ENCODE data around the gene AGFG2. TPM values are rescaled to one million over a fixed set of nuclear protein-coding genes. Genes with fewer than 3 reads are reported as not detected.

Gene AGFG2
- total RNA-seq, 1 donor, result 9.4 TPM

GRCh38 chr7:100606313-100606712 is 67.3 kb downstream of the AGFG2 start:
- Histone ChIP-seq H3K36me3 (ENCODE audit: insufficient read depth, low read length) (peaks cover 27% of the 10 kb centered on the region), H3K4me1 (ENCODE audit: insufficient read depth, low read length) (peaks cover 23% of the 10 kb centered on the region), H3K4me3 (ENCODE audit: insufficient read depth, low read length) (no peak overlapping the region), H4K20me1 (ENCODE audit: insufficient read depth, low read length) (peaks cover 5% of the 10 kb centered on the region), H3K27ac (ENCODE audit: low read depth, low read length) (no peak overlapping the region), H3K9me3 (ENCODE audit: low read depth, low read length) (no peaks in the 10 kb centered on the region), H2AFZ (ENCODE audit: low read length) (no peak overlapping the region), H3K27me3 (ENCODE audit: insufficient read depth, low read length) (no peaks in the 10 kb centered on the region), H3K4me2 (ENCODE audit: insufficient read depth, low read length) (no peak overlapping the region), H3K79me2 (ENCODE audit: insufficient read depth, low read length) (peaks cover 11% of the 10 kb centered on the region)
- DNase-seq (ENCODE audit: insufficient read length, low spot score, missing footprints), result peak; percentile 66
- no peak for TF ChIP-seq CTCF (IDR thresholded peaks at IDR 0.05; ENCODE audit: extremely low read depth, low read depth, low read length)

- Histone ChIP-seq H3K4me1 (ENCODE audit: insufficient read depth, low read length) (peaks cover 16% of the 10 kb centered on the region), H3K4me3 (ENCODE audit: insufficient read depth, low read length) (no peak overlapping the region), H3K9me3 (ENCODE audit: low read depth, low read length) (no peaks in the 10 kb centered on the region), H3K79me2 (ENCODE audit: insufficient read depth, low read length) (peaks cover 11% of the 10 kb centered on the region), H2AFZ (ENCODE audit: low read length) (no peak overlapping the region), H3K4me2 (ENCODE audit: insufficient read depth, low read length) (no peak overlapping the region), H3K27me3 (ENCODE audit: insufficient read depth, low read length) (no peaks in the 10 kb centered on the region), H3K36me3 (ENCODE audit: insufficient read depth, low read length) (peaks cover 27% of the 10 kb centered on the region), H4K20me1 (ENCODE audit: insufficient read depth, low read length) (peaks cover 5% of the 10 kb centered on the region), H3K27ac (ENCODE audit: low read depth, low read length) (no peak overlapping the region)
- DNase-seq (ENCODE audit: insufficient read length, low spot score, missing footprints), result peak; percentile 90
- no peak for TF ChIP-seq CTCF (IDR thresholded peaks at IDR 0.05; ENCODE audit: extremely low read depth, low read depth, low read length)
These were observed 68.1 kb downstream of the AGFG2 start for GRCh38 chr7:100607111-100607510.

- Histone ChIP-seq H3K27me3 (ENCODE audit: insufficient read depth, low read length) (no peaks in the 10 kb centered on the region), H3K4me1 (ENCODE audit: insufficient read depth, low read length) (peaks cover 6% of the 10 kb centered on the region), H3K36me3 (ENCODE audit: insufficient read depth, low read length) (peaks cover 27% of the 10 kb centered on the region), H3K79me2 (ENCODE audit: insufficient read depth, low read length) (no peaks in the 10 kb centered on the region), H3K9me3 (ENCODE audit: low read depth, low read length) (no peaks in the 10 kb centered on the region), H3K4me3 (ENCODE audit: insufficient read depth, low read length) (no peak overlapping the region), H4K20me1 (ENCODE audit: insufficient read depth, low read length) (peaks cover 5% of the 10 kb centered on the region), H3K4me2 (ENCODE audit: insufficient read depth, low read length) (no peak overlapping the region), H2AFZ (ENCODE audit: low read length) (no peak overlapping the region), H3K27ac (ENCODE audit: low read depth, low read length) (no peak overlapping the region)
- peak; percentile 58 for DNase-seq (ENCODE audit: insufficient read length, low spot score, missing footprints)
- no peak for TF ChIP-seq CTCF (IDR thresholded peaks at IDR 0.05; ENCODE audit: extremely low read depth, low read depth, low read length)
These were observed 71.0 kb downstream of the AGFG2 start for GRCh38 chr7:100609958-100610357.

GRCh38 chr7:100611983-100612729 is 73.2 kb downstream of the AGFG2 start, which contains the start of gene MOSPD3:
Gene MOSPD3 (plus strand): TSS chr7:100612540. CDS start chr7:100612792, 252 bp downstream.
- Histone ChIP-seq H3K79me2 (ENCODE audit: insufficient read depth, low read length) (no peaks in the 10 kb centered on the region), H3K27me3 (ENCODE audit: insufficient read depth, low read length) (no peaks in the 10 kb centered on the region), H2AFZ (ENCODE audit: low read length) (peak within 1 kb of the TSS; percentile 99), H4K20me1 (ENCODE audit: insufficient read depth, low read length) (no peaks in the 10 kb centered on the region), H3K9me3 (ENCODE audit: low read depth, low read length) (no peaks in the 10 kb centered on the region), H3K27ac (ENCODE audit: low read depth, low read length) (peak within 1 kb of the TSS; percentile 92), H3K36me3 (ENCODE audit: insufficient read depth, low read length) (peaks cover 9% of the 10 kb centered on the region), H3K4me1 (ENCODE audit: insufficient read depth, low read length) (peaks cover 6% of the 10 kb centered on the region), H3K4me3 (ENCODE audit: insufficient read depth, low read length) (peak within 1 kb of the TSS; percentile 92), H3K4me2 (ENCODE audit: insufficient read depth, low read length) (peak within 1 kb of the TSS; percentile 96)
- no peak for TF ChIP-seq CTCF (IDR thresholded peaks at IDR 0.05; ENCODE audit: extremely low read depth, low read depth, low read length)
- peak; percentile 100 for DNase-seq (ENCODE audit: insufficient read length, low spot score, missing footprints)
